ENCODE data around the gene MAPK11.

GRCh38 chr22:50255099-50255498, 15.1 kb downstream of the MAPK11 start:
- TF ChIP-seq CTCF (conservative IDR thresholded peaks at IDR 0.05; ENCODE audit: low read depth, low read length) (no peak), EZH2 (IDR thresholded peaks at IDR 0.05; ENCODE audit: low read length, unreplicated experiment) (no peak)
